Adrenal gland (tissue), 12 donors: ENCODE data around the gene ARL15. TPM values are rescaled to one million over a fixed set of nuclear protein-coding genes. Genes with fewer than 3 reads are reported as not detected.

Experiments used
- DNase-seq, 7 donors: peaks; one replicate each; pipeline ENCODE4 v3.0.0-alpha.2; 2019 to 2020
- H3K27ac ChIP-seq, 5 donors: fragments of 200-600 bp; sonication (generic) in 4 of 5; 1 replicate in 3 of 5; 2 replicates in 2 of 5; pipeline versions ENCODE4 v1.5.1 to v1.8.0; 2016 to 2020; ENCODE audit warnings: mild to moderate bottlenecking in 1 of 5
- H3K27me3 ChIP-seq: fragments of 200-600 bp; 2 replicates; pipeline ENCODE4 v1.8.0; 2021
- H3K36me3 ChIP-seq, 2 donors: fragments of 200-600 bp; replicated peaks in 1 of 2; 1 replicate in 1 of 2; 2 replicates in 1 of 2; pipeline versions ENCODE4 v1.5.1 to v1.8.0; 2018 to 2022
- H3K4me1 ChIP-seq, 2 donors: fragments of 200-600 bp; replicated peaks in 1 of 2; 1 replicate in 1 of 2; 2 replicates in 1 of 2; pipeline versions ENCODE4 v1.5.1 to v1.8.0; 2018 to 2021
- H3K4me3 ChIP-seq, 4 donors: fragments of 200-600 bp; sonication (generic) in 3 of 4; one replicate each; pipeline ENCODE4 v1.5.1; 2016 to 2018
- H3K9me3 ChIP-seq, 3 donors: fragments of 200-600 bp; sonication (generic) in 1 of 3; replicated peaks in 1 of 3; 1 replicate in 2 of 3; 2 replicates in 1 of 3; pipeline versions ENCODE4 v1.5.1 to v1.8.0; 2016 to 2021
- CTCF ChIP-seq, 6 experiments: fragments of 450-650 bp in 4 of 6; fragments of 200-600 bp in 2 of 6; sonication (generic) in 1 of 6; IDR thresholded peaks; 1 replicate in 5 of 6; 2 replicates in 1 of 6; pipeline versions ENCODE4 v1.5.1 to v1.8.0; 2016 to 2021; ENCODE audit warnings: antibody characterized with exemption in 6 of 6, mild to moderate bottlenecking in 2 of 6, moderate library complexity in 1 of 6
- POLR2A ChIP-seq, 2 donors: fragments of 450-650 bp; IDR thresholded peaks; one replicate each; pipeline ENCODE4 v1.6.1; 2017; ENCODE audit warnings: antibody characterized with exemption in 2 of 2, mild to moderate bottlenecking in 2 of 2, moderate library complexity in 1 of 2
- WGBS, 4 donors: extraction: QIAGEN DNeasy Blood & Tissue Kit in 2 of 4; methylation state at CpG; one replicate each; pipeline versions ENCODE4 v1.1.5 to v1.1.7; 2013 to 2017; 5-methylcytosine and 5-hydroxymethylcytosine counted together
- intact Hi-C, 2 donors: fragments of 100-400 bp; cut with DNase I; formaldehyde crosslinking; loops; one replicate each; pipeline versions ENCODE4 v1.14.1 to v1.15.0; 2022 to 2023
- polyA plus RNA-seq, 3 donors: library from polyadenylated mRNA; stranded (reverse); fragments of 200-250 nt in 2 of 3; fragments of 350-450 nt in 1 of 3; fragmentation: Illumina TruSeq in 1 of 3; extraction: RNeasy Lipid Tissue Mini Kit (QIAGEN cat#74804) in 1 of 3; gene quantifications; one replicate each; pipeline ENCODE4 v1.2.3, GENCODE V29; 2013 to 2014
- total RNA-seq, 9 donors: library from RNA; depleted of rRNA in 4 of 9; stranded (reverse); fragments of >200 nt in 4 of 9; fragments of 120-200 nt in 1 of 9; fragmentation: NEBNext Ultra II Directional in 1 of 9; extraction: Animal tissue kit (Norgen Biotek cat#: 25700) in 1 of 9; gene quantifications; one replicate each; pipeline versions ENCODE4 v1.1.0 to v1.2.4, GENCODE V29; 2013 to 2023
- donor health status: healthy with polysubstance abuse.
- donor health status: Bipolar disorder and iron deficiency.
- donor health status: DM: yes; HTN: yes; CAD: no.
- donor health status: DM: no; HTN: no; CAD: no.
- donor health status: DM: no; HTN: no; CAD: no.
- donor health status: DM: yes; HTN: yes; CAD: no.

The ARL15 gene
- total and polyA plus RNA-seq, 12 donors = 12.1 to 85.6 (median 38.9) TPM

GRCh38 chr5:53892224-53892623 lies 418.1 kb downstream of the ARL15 start:
- DNase-seq = no peak
- intact Hi-C loops = no loop called here
- H3K27ac ChIP-seq = no peak overlapping the region
- H3K9me3 ChIP-seq = no peaks in the 10 kb centered on the region
- H3K36me3 ChIP-seq = no peaks in the 10 kb centered on the region
- TF ChIP-seq POLR2A (IDR thresholded peaks at IDR 0.05) (no peak), CTCF (IDR thresholded peaks at IDR 0.05) (no peak)
- H3K4me1 ChIP-seq = no peaks in the 10 kb centered on the region
- 85 to 97% (median 93%) methylated on average over 1 of the region's 1 CpG for WGBS, 4 donors
- no peaks in the 10 kb centered on the region for H3K27me3 ChIP-seq
- H3K4me3 ChIP-seq = no peak overlapping the region

DNA sequence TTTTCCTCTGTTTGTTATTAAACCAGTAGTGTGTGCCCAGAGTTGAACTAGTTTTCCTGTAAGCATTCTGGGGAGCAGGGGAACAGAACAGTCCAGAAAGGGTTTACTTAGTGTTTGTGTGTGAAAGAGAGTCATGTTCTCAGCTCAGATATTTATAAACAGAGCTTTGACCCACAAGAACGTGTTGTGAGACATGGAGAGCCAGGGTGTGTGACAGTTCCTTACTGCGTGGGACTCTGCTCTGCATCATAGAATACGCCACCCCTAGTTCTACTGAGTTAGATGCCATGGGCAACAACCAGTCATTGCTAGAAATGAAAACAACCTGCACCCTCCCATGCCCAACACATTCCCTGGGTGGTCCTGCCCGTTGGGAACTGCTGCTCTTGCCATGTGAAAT lies 419.2 kb downstream of the ARL15 start:
- intact Hi-C loops = no loop called here
- Histone ChIP-seq H3K27me3 (no peaks in the 10 kb centered on the region), H3K27ac (no peak overlapping the region), H3K9me3 (no peaks in the 10 kb centered on the region), H3K4me1 (no peaks in the 10 kb centered on the region), H3K4me3 (no peak overlapping the region), H3K36me3 (no peaks in the 10 kb centered on the region)
- DNase-seq = no peak
- no peak for TF ChIP-seq CTCF (IDR thresholded peaks at IDR 0.05)
- TF ChIP-seq POLR2A (IDR thresholded peaks at IDR 0.05) = no peak
- 64 to 83% (median 77%) methylated on average over 4 of the region's 4 CpGs for WGBS, 4 donors

GRCh38 chr5:53890490-53890889 lies 419.9 kb downstream of the ARL15 start:
- Histone ChIP-seq H3K9me3 (no peaks in the 10 kb centered on the region), H3K27me3 (no peaks in the 10 kb centered on the region), H3K27ac (no peak overlapping the region), H3K4me1 (no peaks in the 10 kb centered on the region), H3K4me3 (no peak overlapping the region), H3K36me3 (no peaks in the 10 kb centered on the region)
- 91 to 96% (median 94%) methylated on average over 7 of the region's 7 CpGs for WGBS, 4 donors
- no peak for DNase-seq
- TF ChIP-seq POLR2A (IDR thresholded peaks at IDR 0.05) = no peak
- no peak for TF ChIP-seq CTCF (IDR thresholded peaks at IDR 0.05)
- intact Hi-C loops = no loop called here

- intact Hi-C loops = no loop called here
- Histone ChIP-seq H3K4me1 (no peaks in the 10 kb centered on the region), H3K27me3 (no peaks in the 10 kb centered on the region), H3K4me3 (no peak overlapping the region), H3K36me3 (no peaks in the 10 kb centered on the region), H3K9me3 (no peaks in the 10 kb centered on the region), H3K27ac (no peak overlapping the region)
- no peak for DNase-seq
- TF ChIP-seq POLR2A (IDR thresholded peaks at IDR 0.05) (no peak), CTCF (IDR thresholded peaks at IDR 0.05) (no peak)
- WGBS, 4 donors = 79 to 95% (median 92%) methylated on average over 2 of the region's 2 CpGs
These were observed 425.5 kb downstream of the ARL15 start for GRCh38 chr5:53884844-53885243.
